ENCODE data around the gene SYF2.
"Not testable (repeated sequence)": the region's sequence is repeated elsewhere in the genome, so short reads cannot be mapped to it uniquely, and the experiment has no call there.

The SYF2 gene

DNA sequence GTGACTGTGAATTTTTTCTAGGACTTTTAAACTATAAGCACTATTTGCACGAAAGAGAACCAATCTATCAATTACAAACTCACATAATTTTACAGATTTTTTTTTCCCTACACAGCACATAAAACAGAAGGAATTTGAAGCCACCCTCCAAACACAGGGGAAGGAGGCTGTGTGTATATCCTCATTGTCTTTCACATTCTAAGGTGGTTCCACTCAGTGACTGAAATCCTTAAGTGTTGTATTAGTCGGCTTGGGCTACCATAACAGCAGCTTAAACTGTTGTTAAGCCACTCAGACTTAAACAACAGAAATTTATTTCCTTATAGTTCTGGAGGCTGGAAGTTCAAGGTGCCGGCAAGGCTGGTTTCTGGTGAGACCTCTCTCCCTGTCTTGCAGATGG, 28.0 kb upstream of the SYF2 start:
- not testable (repeated sequence) for H3K4me3 ChIP-seq (ENCODE audit: low read length in 2 of 2); H3K27ac ChIP-seq (ENCODE audit: low read length); H3K27me3 ChIP-seq (ENCODE audit: control insufficient read depth in 1 of 2, insufficient read depth in 2 of 2, low read length in 2 of 2); H3K9me3 ChIP-seq (ENCODE audit: control insufficient read depth in 2 of 2, low read length in 2 of 2); H3K4me1 ChIP-seq (ENCODE audit: control insufficient read depth, insufficient read depth, low read length); H3K9ac ChIP-seq (ENCODE audit: low read length in 2 of 2); H3K36me3 ChIP-seq (ENCODE audit: control insufficient read depth in 2 of 2, insufficient read depth in 2 of 2, low read length in 2 of 2)

DNA sequence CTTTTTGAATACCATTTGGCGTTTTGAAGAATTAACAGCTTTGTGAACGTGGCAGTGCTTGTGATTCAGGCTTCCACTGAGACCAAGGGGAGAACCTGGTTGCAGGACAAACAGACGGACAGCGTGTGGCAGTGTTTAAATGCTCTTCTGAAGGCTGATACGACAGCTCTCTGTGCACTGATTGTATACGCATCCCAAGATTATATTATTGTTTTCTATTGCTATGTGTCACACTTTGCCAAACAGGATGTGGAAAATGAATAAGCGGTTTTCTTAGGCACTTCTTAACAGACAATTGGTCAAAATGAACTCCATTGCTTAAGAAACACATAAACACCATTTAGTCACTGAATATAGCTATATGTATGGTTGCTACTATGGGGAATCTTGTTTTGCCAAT, 27.5 kb upstream of the SYF2 start:
- not testable (repeated sequence) for H3K27me3 ChIP-seq (ENCODE audit: control insufficient read depth in 1 of 2, insufficient read depth in 2 of 2, low read length in 2 of 2); H3K36me3 ChIP-seq (ENCODE audit: control insufficient read depth in 2 of 2, insufficient read depth in 2 of 2, low read length in 2 of 2); H3K9ac ChIP-seq (ENCODE audit: low read length in 2 of 2); H3K27ac ChIP-seq (ENCODE audit: low read length); H3K9me3 ChIP-seq (ENCODE audit: control insufficient read depth in 2 of 2, low read length in 2 of 2); H3K4me1 ChIP-seq (ENCODE audit: control insufficient read depth, insufficient read depth, low read length); H3K4me3 ChIP-seq (ENCODE audit: low read length in 2 of 2)

DNA sequence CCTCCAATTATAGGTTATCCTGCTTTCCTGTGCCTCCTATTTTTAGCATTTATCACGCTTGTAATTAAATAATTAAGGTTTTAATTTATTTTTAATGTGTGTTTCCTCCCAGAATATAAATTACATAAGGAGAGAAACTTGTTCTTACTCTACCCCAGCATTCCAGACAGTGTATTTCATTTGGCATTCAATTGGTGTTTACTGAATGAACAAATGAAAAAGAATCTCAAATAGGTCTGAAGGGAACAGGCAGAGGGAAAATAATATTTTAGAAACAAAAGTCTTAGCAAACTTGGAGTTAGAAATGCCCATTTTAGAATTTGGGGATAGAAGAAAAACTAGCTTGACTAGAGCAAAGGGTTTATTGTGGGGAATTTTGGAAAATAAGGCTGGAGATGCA, 24.9 kb upstream of the SYF2 start:
- H3K27ac ChIP-seq (ENCODE audit: low read length): no peak overlapping the region

DNA sequence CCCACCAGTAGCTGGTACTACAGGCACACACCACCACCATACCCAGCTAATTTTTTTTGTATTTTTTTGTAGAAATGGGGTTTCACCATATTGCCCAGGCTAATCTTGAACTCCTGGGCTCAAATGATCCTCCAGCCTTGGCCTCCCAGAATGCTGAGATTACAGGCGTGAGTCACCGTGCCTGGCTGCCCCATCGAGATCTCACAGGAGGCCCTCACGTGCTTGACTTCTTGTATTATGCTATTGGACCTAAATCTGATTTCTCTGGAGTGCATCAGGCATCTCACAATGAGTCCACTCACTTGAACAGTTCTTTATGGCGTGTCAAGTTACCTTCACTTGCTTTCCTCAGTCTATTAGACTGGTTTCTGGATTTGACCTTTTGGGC, 24.3 kb upstream of the SYF2 start:
- Histone ChIP-seq H3K9ac (ENCODE audit: low read length in 2 of 2) (no peak overlapping the region), H3K27ac (ENCODE audit: low read length) (no peak overlapping the region), H3K4me3 (ENCODE audit: low read length in 2 of 2) (no peak overlapping the region), H3K4me1 (ENCODE audit: control insufficient read depth, insufficient read depth, low read length) (no peaks in the 10 kb centered on the region), H3K9me3 (ENCODE audit: control insufficient read depth in 2 of 2, low read length in 2 of 2) (no peaks in the 10 kb centered on the region), H3K36me3 (ENCODE audit: control insufficient read depth in 2 of 2, insufficient read depth in 2 of 2, low read length in 2 of 2) (no peaks in the 10 kb centered on the region), H3K27me3 (ENCODE audit: control insufficient read depth in 1 of 2, insufficient read depth in 2 of 2, low read length in 2 of 2) (no peaks in the 10 kb centered on the region)

More for the DNA sequence above, 24.9 kb upstream of the SYF2 start:
- no peaks in the 10 kb centered on the region for H3K4me1 ChIP-seq (ENCODE audit: control insufficient read depth, insufficient read depth, low read length)
- no peak overlapping the region for H3K9ac ChIP-seq (ENCODE audit: low read length in 2 of 2)
- no peaks in the 10 kb centered on the region for H3K36me3 ChIP-seq (ENCODE audit: control insufficient read depth in 2 of 2, insufficient read depth in 2 of 2, low read length in 2 of 2)
- no peaks in the 10 kb centered on the region for H3K9me3 ChIP-seq (ENCODE audit: control insufficient read depth in 2 of 2, low read length in 2 of 2)
- H3K4me3 ChIP-seq (ENCODE audit: low read length in 2 of 2): no peak overlapping the region
- H3K27me3 ChIP-seq (ENCODE audit: control insufficient read depth in 1 of 2, insufficient read depth in 2 of 2, low read length in 2 of 2): no peaks in the 10 kb centered on the region

DNA sequence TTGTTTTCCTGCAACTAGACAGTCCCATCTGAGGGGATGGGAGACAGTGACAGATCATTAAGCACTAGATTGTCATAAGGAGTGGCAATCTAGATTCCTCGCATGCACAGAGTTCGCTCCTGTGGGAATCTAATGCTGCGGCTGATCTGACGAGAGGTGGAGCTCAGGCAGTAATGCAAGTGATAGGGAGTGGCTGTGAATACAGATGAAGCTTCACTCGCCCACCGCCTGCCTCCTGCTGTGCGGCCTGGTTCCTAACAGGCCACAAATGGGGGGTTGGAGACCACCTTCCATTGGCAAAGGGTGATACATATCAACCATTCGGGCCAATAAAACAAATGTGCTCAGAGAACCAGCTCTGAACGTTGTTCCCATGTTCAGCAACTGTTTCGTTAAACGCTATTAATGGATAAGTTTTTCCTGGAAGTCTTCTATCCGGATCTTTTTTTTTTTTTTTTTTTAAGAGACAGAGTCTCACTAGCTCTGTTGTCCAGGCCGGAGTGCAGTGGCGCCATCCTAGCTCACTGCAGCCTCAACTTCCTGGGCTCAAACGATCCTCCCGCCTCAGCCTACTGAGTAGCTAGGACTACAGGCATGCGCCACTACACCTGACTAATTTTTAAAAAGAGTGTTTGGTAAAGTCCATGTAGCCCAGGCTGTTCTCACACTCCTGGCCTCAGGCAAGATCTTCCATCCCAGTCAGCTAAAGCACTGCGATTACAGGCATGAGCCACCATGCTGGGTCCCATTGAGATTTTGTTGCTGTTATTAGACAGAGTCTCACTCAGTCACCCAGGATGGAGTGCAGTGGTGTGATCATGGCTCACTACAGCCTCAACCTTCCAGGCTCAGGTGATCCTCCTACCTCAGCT, 23.6 kb upstream of the SYF2 start:
- H3K27ac ChIP-seq (ENCODE audit: low read length): no peak overlapping the region
- no peak overlapping the region for H3K9ac ChIP-seq (ENCODE audit: low read length in 2 of 2)
- H3K27me3 ChIP-seq (ENCODE audit: control insufficient read depth in 1 of 2, insufficient read depth in 2 of 2, low read length in 2 of 2): no peaks in the 10 kb centered on the region
- no peaks in the 10 kb centered on the region for H3K4me1 ChIP-seq (ENCODE audit: control insufficient read depth, insufficient read depth, low read length)
- no peaks in the 10 kb centered on the region for H3K9me3 ChIP-seq (ENCODE audit: control insufficient read depth in 2 of 2, low read length in 2 of 2)
- no peak overlapping the region for H3K4me3 ChIP-seq (ENCODE audit: low read length in 2 of 2)
- no peaks in the 10 kb centered on the region for H3K36me3 ChIP-seq (ENCODE audit: control insufficient read depth in 2 of 2, insufficient read depth in 2 of 2, low read length in 2 of 2)

DNA sequence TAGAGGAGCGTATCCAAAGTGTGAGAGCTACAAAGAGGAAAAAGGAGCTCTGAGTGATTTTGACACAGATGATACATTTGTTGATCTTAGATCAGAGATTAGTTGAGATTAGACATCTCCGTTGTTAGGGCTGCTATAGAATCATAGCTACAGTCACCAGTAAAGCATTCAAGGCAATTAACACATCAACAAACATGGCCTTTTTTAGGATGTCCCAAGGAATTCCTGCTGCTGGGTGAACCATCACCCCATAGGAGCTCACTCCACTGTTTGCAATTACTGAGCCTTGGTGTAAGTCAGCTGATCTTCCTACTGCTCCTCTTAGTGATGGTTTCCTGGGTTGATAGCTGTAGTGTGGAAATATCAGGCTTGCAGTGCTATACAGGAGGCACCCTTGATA, 21.6 kb upstream of the SYF2 start:
- Histone ChIP-seq H3K4me3 (ENCODE audit: low read length in 2 of 2) (no peak overlapping the region), H3K27me3 (ENCODE audit: control insufficient read depth in 1 of 2, insufficient read depth in 2 of 2, low read length in 2 of 2) (no peaks in the 10 kb centered on the region), H3K36me3 (ENCODE audit: control insufficient read depth in 2 of 2, insufficient read depth in 2 of 2, low read length in 2 of 2) (no peaks in the 10 kb centered on the region), H3K27ac (ENCODE audit: low read length) (no peak overlapping the region), H3K9ac (ENCODE audit: low read length in 2 of 2) (no peak overlapping the region), H3K4me1 (ENCODE audit: control insufficient read depth, insufficient read depth, low read length) (no peaks in the 10 kb centered on the region), H3K9me3 (ENCODE audit: control insufficient read depth in 2 of 2, low read length in 2 of 2) (no peaks in the 10 kb centered on the region)

DNA sequence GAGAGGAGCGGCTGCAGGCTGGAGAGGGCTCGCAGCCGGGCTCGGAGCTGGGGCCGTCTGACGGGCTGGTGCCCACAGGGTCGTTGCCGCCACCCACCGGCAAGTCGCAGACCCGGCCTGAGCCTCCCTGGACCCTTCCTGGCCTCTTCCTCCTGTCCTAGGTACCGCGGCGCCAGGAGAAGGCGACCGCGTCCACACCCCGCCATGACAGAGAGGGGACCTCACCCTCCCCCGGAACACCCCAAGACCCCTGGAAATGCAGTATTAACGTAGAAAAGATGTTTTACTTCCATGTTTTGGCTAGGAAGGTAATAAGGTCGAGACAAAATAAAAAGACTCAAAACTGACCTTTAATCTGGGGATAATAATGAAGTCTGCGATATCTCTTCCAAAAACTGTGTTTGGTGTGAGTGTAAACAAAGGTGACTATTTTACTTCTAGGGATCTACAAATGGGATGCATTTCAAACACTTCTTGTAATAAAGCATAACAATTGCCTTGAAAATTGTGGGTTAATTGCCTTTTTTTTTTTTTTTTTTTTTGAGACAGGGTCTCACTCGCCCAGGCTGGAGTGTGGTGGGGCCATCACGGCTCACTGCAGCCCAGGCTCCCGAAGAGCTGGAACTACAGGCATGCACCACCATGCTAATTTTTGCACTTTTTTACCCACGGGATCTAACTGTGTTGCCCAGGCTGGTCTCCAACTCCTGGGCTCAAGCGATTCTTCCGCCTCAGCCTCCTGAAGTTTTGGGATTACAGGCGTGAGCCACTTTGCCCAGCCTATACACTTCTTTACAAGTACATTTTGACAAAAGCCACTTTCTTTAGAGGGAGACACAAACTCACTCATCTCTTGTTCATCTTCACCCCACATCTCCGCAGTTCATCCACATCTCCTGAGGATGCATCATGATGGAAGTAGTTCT, 15.8 kb upstream of the SYF2 start:
- H3K9ac ChIP-seq (ENCODE audit: low read length in 2 of 2): peak overlapping the region; percentile 74 to 99
- peaks cover 14% of the 10 kb centered on the region for H3K4me1 ChIP-seq (ENCODE audit: control insufficient read depth, insufficient read depth, low read length)
- peak overlapping the region; percentile 98 for H3K27ac ChIP-seq (ENCODE audit: low read length)
- H3K9me3 ChIP-seq (ENCODE audit: control insufficient read depth in 2 of 2, low read length in 2 of 2): no peaks in the 10 kb centered on the region
- peaks cover 2 to 24% of the 10 kb centered on the region in 2 donors for H3K36me3 ChIP-seq (ENCODE audit: control insufficient read depth in 2 of 2, insufficient read depth in 2 of 2, low read length in 2 of 2)
- no peaks in the 10 kb centered on the region for H3K27me3 ChIP-seq (ENCODE audit: control insufficient read depth in 1 of 2, insufficient read depth in 2 of 2, low read length in 2 of 2)
- H3K4me3 ChIP-seq (ENCODE audit: low read length in 2 of 2): peak overlapping the region; percentile 90 to 99

DNA sequence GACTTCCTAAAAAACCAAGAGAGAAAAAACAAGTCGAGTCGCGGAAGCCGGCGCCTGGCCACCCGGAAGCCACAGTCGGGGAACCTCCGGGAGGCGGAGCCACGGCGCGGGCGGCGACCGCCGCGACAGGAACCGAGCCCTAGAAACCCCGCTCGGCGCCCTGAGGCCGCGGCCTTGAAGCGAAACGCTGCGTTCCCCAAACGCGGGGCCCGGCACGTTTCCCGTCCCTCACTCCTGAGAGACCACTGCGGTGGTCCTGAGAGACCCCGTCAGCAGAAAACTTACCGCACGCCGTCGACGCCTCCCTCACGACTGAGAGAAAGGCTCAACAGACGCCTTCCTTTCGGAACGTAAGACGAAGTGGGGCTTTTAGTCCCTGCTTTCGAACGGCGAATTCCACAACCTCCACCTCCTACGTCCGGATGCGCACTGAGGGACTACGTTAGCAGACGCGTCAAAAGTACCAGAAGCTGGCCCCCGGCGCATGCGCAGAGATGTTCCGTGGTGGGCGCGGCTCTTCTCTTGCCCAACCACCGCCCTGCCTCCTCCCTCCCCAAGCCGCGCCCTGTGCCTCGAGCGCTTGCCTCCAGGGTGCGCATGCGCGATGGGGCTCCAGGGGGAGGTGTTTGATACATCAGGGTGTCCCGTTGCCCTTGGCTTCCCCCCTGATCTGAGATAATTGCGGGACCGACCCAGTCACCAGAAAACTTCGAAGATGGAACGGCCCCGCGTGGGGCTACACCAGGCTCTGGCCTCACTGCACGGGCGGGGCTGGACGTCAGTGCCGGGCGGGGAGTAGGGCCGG, 14.9 kb upstream of the SYF2 start, which contains the start of gene RSRP1:
RSRP1 (minus strand) TSS at position 431 of the 805 bp plus-strand sequence. CDS start 491 bp downstream, outside the sequence.
- no peaks in the 10 kb centered on the region for H3K27me3 ChIP-seq (ENCODE audit: control insufficient read depth in 1 of 2, insufficient read depth in 2 of 2, low read length in 2 of 2)
- H3K9ac ChIP-seq (ENCODE audit: low read length in 2 of 2): peak within 1 kb of the TSS; percentile 99 to 100
- H3K4me3 ChIP-seq (ENCODE audit: low read length in 2 of 2): peak within 1 kb of the TSS; percentile 90 to 99
- H3K27ac ChIP-seq (ENCODE audit: low read length): peak within 1 kb of the TSS; percentile 98
- H3K4me1 ChIP-seq (ENCODE audit: control insufficient read depth, insufficient read depth, low read length): peaks cover 14% of the 10 kb centered on the region
- peaks cover 7 to 32% of the 10 kb centered on the region in 2 donors for H3K36me3 ChIP-seq (ENCODE audit: control insufficient read depth in 2 of 2, insufficient read depth in 2 of 2, low read length in 2 of 2)
- H3K9me3 ChIP-seq (ENCODE audit: control insufficient read depth in 2 of 2, low read length in 2 of 2): no peaks in the 10 kb centered on the region

DNA sequence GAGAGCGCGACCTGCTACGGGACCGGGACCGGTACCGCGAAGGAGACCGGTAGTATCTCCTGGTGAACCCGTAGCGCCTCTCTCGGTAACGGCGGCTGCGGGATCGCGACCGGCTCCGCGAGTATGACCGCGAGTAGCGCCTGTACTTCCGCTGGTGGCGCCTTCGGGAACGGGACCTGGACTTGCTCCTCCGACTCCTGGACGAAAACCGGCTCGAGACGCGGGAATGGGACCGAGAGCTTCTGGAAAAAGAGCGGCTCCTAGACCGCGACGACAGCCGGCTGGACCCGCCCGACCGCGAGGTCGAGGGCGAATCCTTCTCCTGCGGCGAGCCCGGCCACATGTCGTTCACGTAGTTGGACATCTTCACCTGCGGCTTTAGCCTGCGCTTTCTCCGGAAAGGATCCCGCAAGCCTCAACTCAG, 14.3 kb upstream of the SYF2 start:
- peak overlapping the region; percentile 99 to 100 for H3K9ac ChIP-seq (ENCODE audit: low read length in 2 of 2)
- H3K27ac ChIP-seq (ENCODE audit: low read length): peak overlapping the region; percentile 98
- H3K27me3 ChIP-seq (ENCODE audit: control insufficient read depth in 1 of 2, insufficient read depth in 2 of 2, low read length in 2 of 2): no peaks in the 10 kb centered on the region
- peaks cover 8 to 32% of the 10 kb centered on the region in 2 donors for H3K36me3 ChIP-seq (ENCODE audit: control insufficient read depth in 2 of 2, insufficient read depth in 2 of 2, low read length in 2 of 2)
- H3K9me3 ChIP-seq (ENCODE audit: control insufficient read depth in 2 of 2, low read length in 2 of 2): no peaks in the 10 kb centered on the region
- H3K4me1 ChIP-seq (ENCODE audit: control insufficient read depth, insufficient read depth, low read length): peaks cover 14% of the 10 kb centered on the region
- peak overlapping the region; percentile 90 to 99 for H3K4me3 ChIP-seq (ENCODE audit: low read length in 2 of 2)

Measured in stomach smooth muscle (tissue), 2 donors.